Panc1 (cell line): Measurements from ENCODE around the gene ROCK2. TPM values are rescaled to one million over a fixed set of nuclear protein-coding genes. Genes with fewer than 3 reads are reported as not detected.

ENCODE experiments used
- ATAC-seq: fragments of 200-7000 bp; cut with Tn5 transposase; 2 replicates; pipeline ENCODE4 v1.9.1; 2020; ENCODE audit warnings: mild to moderate bottlenecking, moderate library complexity
- BruUV-seq: library from RNA; stranded (reverse); fragments of 400-500 nt; replicated peaks from 2 replicates; lab custom pipeline; 2021; lab: Mats Ljungman, UMichigan
- CTCF ChIA-PET: fragments of 300-600 bp; sonication (Branson Sonifier 250); formaldehyde crosslinking; loops from one replicate; lab custom pipeline; 2022; ENCODE audit warnings: antibody characterized with exemption; lab: Charles Lee
- POLR2A ChIA-PET: fragments of 300-600 bp; sonication (Branson Sonifier 250); formaldehyde crosslinking; loops from one replicate; lab custom pipeline; 2022; ENCODE audit warnings: antibody characterized with exemption; lab: Charles Lee
- DNase-seq: peaks from one replicate; pipeline ENCODE4 v3.0.0-alpha.2; 2010; ENCODE audit warnings: low read depth, low spot score
- H3K27ac ChIP-seq: 2 replicates; pipeline ENCODE4 v1.5.1; 2011; ENCODE audit warnings: mild to moderate bottlenecking, low read length, inconsistent platforms
- H3K27me3 ChIP-seq: fragments of 200-500 bp; sonication (Bioruptor generic); 2 replicates; pipeline ENCODE4 v1.6.0; 2014; ENCODE audit warnings: low read length, inconsistent platforms; ENCODE audit not compliant: control insufficient read depth, insufficient read depth
- H3K36me3 ChIP-seq: fragments of 200-500 bp; sonication (Bioruptor generic); 2 replicates; pipeline ENCODE4 v1.5.1; 2014; ENCODE audit warnings: inconsistent platforms, mild to moderate bottlenecking, low read length, moderate library complexity; ENCODE audit not compliant: control insufficient read depth, insufficient read depth
- H3K4me1 ChIP-seq: 2 replicates; pipeline ENCODE4 v1.5.1; 2011; ENCODE audit warnings: inconsistent platforms, mild to moderate bottlenecking, low read length, moderate library complexity; ENCODE audit not compliant: control insufficient read depth, insufficient read depth
- H3K4me3 ChIP-seq, 2 experiments: 2 replicates each; pipeline ENCODE4 v1.5.1; 2011 to 2012; ENCODE audit warnings: low read depth in 2 of 2, low read length in 2 of 2, mild to moderate bottlenecking in 2 of 2, inconsistent platforms in 1 of 2, moderate library complexity in 1 of 2
- H3K9me3 ChIP-seq: fragments of 200-500 bp; sonication (Bioruptor generic); 2 replicates; pipeline ENCODE4 v1.5.1; 2014; ENCODE audit warnings: low read depth, mild to moderate bottlenecking, inconsistent platforms, low read length, moderate library complexity; ENCODE audit not compliant: control insufficient read depth, insufficient read depth
- CTCF ChIP-seq: fragments of 450-650 bp; IDR thresholded peaks from 2 replicates; pipeline ENCODE4 v1.5.1; 2017; ENCODE audit warnings: mild to moderate bottlenecking
- POLR2AphosphoS5 ChIP-seq: IDR thresholded peaks from 2 replicates; pipeline ENCODE4 v1.6.1; 2012; ENCODE audit warnings: mild to moderate bottlenecking, low read depth, low read length, moderate library complexity
- REST ChIP-seq, 2 experiments: IDR thresholded peaks; 2 replicates each; pipeline ENCODE4 v1.6.1; 2011 to 2012; ENCODE audit warnings: low read depth in 2 of 2, control low read depth in 1 of 2, low read length in 1 of 2, mild to moderate bottlenecking in 1 of 2, moderate library complexity in 1 of 2; ENCODE audit not compliant: insufficient read depth in 1 of 2
- SIN3A ChIP-seq: IDR thresholded peaks from 2 replicates; pipeline ENCODE4 v1.6.1; 2012; ENCODE audit warnings: low read depth, mild to moderate bottlenecking, low read length, moderate library complexity, borderline replicate concordance; ENCODE audit not compliant: insufficient read depth
- TCF7L2 ChIP-seq: IDR thresholded peaks from 2 replicates; pipeline ENCODE4 v1.6.1; 2011; ENCODE audit warnings: mild to moderate bottlenecking, low read depth, low read length, inconsistent platforms
- in situ Hi-C: cut with HindIII; loops from 2 replicates; pipeline ENCODE4 v1.10.0; 2016; ENCODE audit warnings: low sequenced_read_pairs, low pct_unique_long_range_greater_than_20kb
- intact Hi-C: fragments of 100-400 bp; cut with micrococcal nuclease; formaldehyde crosslinking; loops from one replicate; pipeline ENCODE4 v1.10.0; 2022; ENCODE audit not compliant: unreplicated experiment
- total RNA-seq: library from RNA; stranded (reverse); gene quantifications from one replicate; pipeline ENCODE4 v1.2.1, GENCODE V29; 2021; ENCODE audit not compliant: unreplicated experiment

ROCK2 gene
- total RNA-seq, 1 experiment from 2014 or later: 47.9 TPM

GRCh38 chr2:11275910-11276309 lies 68.5 kb downstream of the ROCK2 start:
- no TSS peak for BruUV-seq
- intact Hi-C loops (no loop called here), in situ Hi-C loops (no loop called here)
- Histone ChIP-seq H3K27me3 (no peaks in the 10 kb centered on the region), H3K36me3 (no peaks in the 10 kb centered on the region), H3K27ac (no peak overlapping the region), H3K4me1 (no peaks in the 10 kb centered on the region), H3K9me3 (no peaks in the 10 kb centered on the region), H3K4me3 (no peak overlapping the region)
- ChIA-PET CTCF (interaction anchor here (0.6 kb wide), 1 partner anchor 399 kb away, joined by 6 read pairs; no protein-coding TSS in a partner anchor), POLR2A (no interaction called here)
- ATAC-seq (no peak), DNase-seq (no peak)
- no peak for TF ChIP-seq CTCF
- no peak for TF ChIP-seq TCF7L2
- no peak for TF ChIP-seq REST (IDR thresholded peaks at IDR 0.05; ENCODE audit: insufficient read depth in 1 of 2, low read depth in 2 of 2, low read length in 1 of 2)
- TF ChIP-seq POLR2AphosphoS5: no peak
- no peak for TF ChIP-seq SIN3A

- no peak for TF ChIP-seq REST (IDR thresholded peaks at IDR 0.05; ENCODE audit: insufficient read depth in 1 of 2, low read depth in 2 of 2, low read length in 1 of 2)
- no peak for TF ChIP-seq TCF7L2
- TF ChIP-seq POLR2AphosphoS5: no peak
- no peaks in the 10 kb centered on the region for H3K27me3 ChIP-seq
- BruUV-seq: no TSS peak
- no peaks in the 10 kb centered on the region for H3K36me3 ChIP-seq
- H3K4me1 ChIP-seq: no peaks in the 10 kb centered on the region
- no peak overlapping the region for H3K4me3 ChIP-seq
- intact Hi-C loops (no loop called here), in situ Hi-C loops (no loop called here)
- DNase-seq (no peak), ATAC-seq (no peak)
- no peaks in the 10 kb centered on the region for H3K9me3 ChIP-seq
- H3K27ac ChIP-seq: no peak overlapping the region
- ChIA-PET CTCF (no interaction called here), POLR2A (no interaction called here)
Measured at GRCh38 chr2:11270891-11271290, 73.5 kb downstream of the ROCK2 start.
